CD4-positive, alpha-beta memory T cell (primary cell): ENCODE results near the gene CD83. TPM values are rescaled to one million over a fixed set of nuclear protein-coding genes. Genes with fewer than 3 reads are reported as not detected.
A peak's percentile ranks its signal among the peaks of the same experiment; 100 is the strongest.
"Not testable (repeated sequence)": the region's sequence is repeated elsewhere in the genome, so short reads cannot be mapped to it uniquely, and the experiment has no call there.

ENCODE experiments used
- CTCF ChIA-PET: fragments of 350-600 bp; sonication (Branson Sonifier 250); formaldehyde crosslinking; loops from one replicate; lab custom pipeline; 2021; ENCODE audit warnings: inconsistent platforms; ENCODE audit not compliant: partially characterized antibody; lab: Charles Lee
- POLR2A ChIA-PET: fragments of 350-600 bp; sonication (Branson Sonifier 250); formaldehyde crosslinking; loops from one replicate; lab custom pipeline; 2021; ENCODE audit not compliant: partially characterized antibody; lab: Charles Lee
- DNase-seq, 5 donors: peaks; one replicate each; pipeline versions ENCODE4 v3.0.0 to v3.0.0-alpha.2; 2020 to 2022; ENCODE audit warnings: mixed read lengths in 1 of 5
- H3K27ac ChIP-seq: one replicate; pipeline ENCODE4 v1.7.0; 2013; ENCODE audit warnings: low read depth, low read length
- H3K27me3 ChIP-seq: 2 replicates; pipeline ENCODE4 v1.7.0; 2013; ENCODE audit warnings: mild to moderate bottlenecking, low read length, moderate library complexity; ENCODE audit not compliant: insufficient read depth
- H3K36me3 ChIP-seq: 2 replicates; pipeline ENCODE4 v1.7.0; 2013; ENCODE audit warnings: mild to moderate bottlenecking, low read length, moderate library complexity; ENCODE audit not compliant: insufficient read depth
- H3K4me1 ChIP-seq: 2 replicates; pipeline ENCODE4 v1.7.0; 2013; ENCODE audit warnings: mild to moderate bottlenecking, low read length, moderate library complexity; ENCODE audit not compliant: insufficient read depth
- H3K4me3 ChIP-seq, 2 donors: one replicate each; pipeline ENCODE4 v1.7.0; 2013; ENCODE audit warnings: low read length in 2 of 2, mild to moderate bottlenecking in 1 of 2
- H3K9me3 ChIP-seq, 2 donors: one replicate each; pipeline ENCODE4 v1.7.0; 2013; ENCODE audit warnings: low read length in 2 of 2, control low read depth in 1 of 2; ENCODE audit not compliant: control insufficient read depth in 1 of 2
- H3K27ac Mint-ChIP-seq, 7 donors: one replicate each; pipeline ENCODE4 v1.8.0; 2020 to 2021; ENCODE audit warnings: mixed read lengths in 7 of 7, mild to moderate bottlenecking in 6 of 7, inconsistent platforms in 3 of 7, moderate library complexity in 3 of 7
- H3K27me3 Mint-ChIP-seq, 2 donors: one replicate each; pipeline ENCODE4 v1.8.0; 2020 to 2021; ENCODE audit warnings: mixed read lengths in 2 of 2
- H3K36me3 Mint-ChIP-seq, 2 donors: one replicate each; pipeline ENCODE4 v1.8.0; 2020 to 2021; ENCODE audit warnings: mixed read lengths in 2 of 2, inconsistent platforms in 1 of 2, mild to moderate bottlenecking in 1 of 2
- H3K4me1 Mint-ChIP-seq, 4 donors: one replicate each; pipeline ENCODE4 v1.8.0; 2020 to 2021; ENCODE audit warnings: mixed read lengths in 4 of 4, mild to moderate bottlenecking in 1 of 4
- H3K4me3 Mint-ChIP-seq, 8 donors: one replicate each; pipeline ENCODE4 v1.8.0; 2020 to 2021; ENCODE audit warnings: mixed read lengths in 8 of 8, mild to moderate bottlenecking in 7 of 8, moderate library complexity in 6 of 8, inconsistent platforms in 3 of 8
- H3K9me3 Mint-ChIP-seq, 8 donors: one replicate each; pipeline ENCODE4 v1.8.0; 2020 to 2021; ENCODE audit warnings: mixed read lengths in 8 of 8, mild to moderate bottlenecking in 5 of 8, inconsistent platforms in 3 of 8, moderate library complexity in 1 of 8
- intact Hi-C: fragments of 100-400 bp; cut with micrococcal nuclease; formaldehyde crosslinking; loops from one replicate; pipeline ENCODE4 v1.15.1; 2023
- polyA plus RNA-seq, 2 donors: library from polyadenylated mRNA; unstranded; fragments of 300-500 nt; fragmentation: Illumina TruSeq; gene quantifications; one replicate each; pipeline ENCODE4 v1.2.3, GENCODE V29; 2021
- total RNA-seq, 2 experiments: library from RNA; stranded (reverse); gene quantifications; one replicate each; pipeline ENCODE4 v1.2.3, GENCODE V29; 2021

CD83 gene
- total and polyA plus RNA-seq, 4 experiments from 2014 or later, result 4.8 to 10.6 (median 6.4) TPM

DNA sequence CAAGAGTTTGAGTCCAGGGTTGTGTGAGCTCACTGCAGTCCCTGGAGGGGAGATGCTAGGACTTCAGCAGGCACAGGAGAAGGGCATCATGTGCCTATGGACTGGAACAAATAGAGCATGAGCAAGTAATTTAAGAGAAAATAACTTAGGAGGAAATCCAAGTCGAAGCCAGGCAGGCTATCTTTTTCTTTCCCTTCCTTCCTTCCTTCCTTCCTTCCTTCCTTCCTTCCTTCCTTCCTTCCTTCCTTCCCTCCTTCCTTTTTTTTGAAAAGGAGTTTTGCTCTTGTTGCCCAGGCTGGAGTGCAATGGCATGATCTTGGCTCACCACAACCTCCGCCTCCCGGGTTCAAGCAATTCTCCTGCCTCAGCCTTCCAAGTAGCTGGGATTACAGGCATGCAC, 33.7 kb downstream of the CD83 start:
- peak overlapping the region in 1 of 7 donors; percentile 8 for H3K27ac Mint-ChIP-seq
- H3K36me3 ChIP-seq, H3K4me1 ChIP-seq, POLR2A ChIA-PET, H3K4me1 Mint-ChIP-seq, H3K4me3 ChIP-seq, CTCF ChIA-PET, intact Hi-C loops, H3K27me3 ChIP-seq, H3K9me3 ChIP-seq, H3K9me3 Mint-ChIP-seq, DNase-seq, H3K36me3 Mint-ChIP-seq, H3K27me3 Mint-ChIP-seq, H3K27ac ChIP-seq, H3K4me3 Mint-ChIP-seq: not testable (repeated sequence)

DNA sequence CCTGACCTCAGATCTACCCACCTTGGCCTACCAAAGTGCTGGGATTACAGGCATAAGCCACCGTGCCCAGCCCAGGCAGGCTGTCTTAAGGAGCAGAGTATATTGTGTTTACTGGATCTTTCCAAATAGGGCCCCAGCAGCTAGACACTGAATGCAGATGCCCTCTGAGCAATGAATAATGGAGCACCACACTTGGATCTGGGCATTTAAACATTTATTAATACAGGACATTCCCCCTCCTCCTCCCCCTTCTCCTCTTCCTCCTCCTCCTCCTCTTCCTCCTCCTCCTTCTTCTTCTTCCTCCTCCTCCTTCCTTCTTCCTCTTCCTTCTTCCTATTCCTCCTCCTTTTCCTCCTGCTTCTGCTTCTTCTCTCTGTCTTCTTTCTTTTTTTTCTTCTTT, 34.2 kb downstream of the CD83 start:
- Histone ChIP-seq H3K4me1 (no peaks in the 10 kb centered on the region), H3K27me3 (no peaks in the 10 kb centered on the region), H3K27ac (no peak overlapping the region), H3K36me3 (no peaks in the 10 kb centered on the region), H3K9me3 (no peaks in the 10 kb centered on the region), H3K4me3 (no peak overlapping the region)
- Mint-ChIP-seq H3K36me3 (no peaks in the 10 kb centered on the region), H3K27me3 (peaks cover 0 to 1% of the 10 kb centered on the region in 2 donors), H3K4me1 (no peaks in the 10 kb centered on the region), H3K27ac (no peak overlapping the region), H3K9me3 (peaks cover 0 to 2% (median 0%) of the 10 kb centered on the region in 8 donors), H3K4me3 (no peak overlapping the region)
- intact Hi-C loops, result no loop called here
- no peak for DNase-seq
- ChIA-PET CTCF (interaction anchor here (0.7 kb wide), 1 partner anchor 168 kb away, joined by 3 read pairs; no protein-coding TSS in a partner anchor), POLR2A (no interaction called here)

DNA sequence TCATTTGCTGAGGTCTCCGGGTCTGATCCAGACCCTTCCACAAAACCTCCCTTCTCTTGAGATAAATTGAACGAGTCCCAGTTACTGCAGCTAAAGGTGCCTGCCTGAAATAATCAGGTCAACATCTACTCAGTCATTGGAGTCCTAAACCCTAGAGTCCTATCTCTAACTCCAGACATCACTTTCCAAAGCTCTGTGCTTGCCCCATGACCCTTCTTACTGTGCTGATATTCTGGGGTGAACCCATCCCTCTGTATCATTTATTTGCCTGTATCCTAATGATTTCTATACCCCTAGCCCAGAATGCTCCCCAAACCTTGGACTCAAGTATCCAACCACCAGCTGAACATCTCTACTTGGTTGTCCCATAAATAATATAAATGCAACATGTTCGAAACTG, 35.7 kb downstream of the CD83 start:
- Mint-ChIP-seq H3K27ac (no peak overlapping the region), H3K4me1 (no peaks in the 10 kb centered on the region), H3K36me3 (no peaks in the 10 kb centered on the region), H3K9me3 (peaks cover 0 to 4% (median 0%) of the 10 kb centered on the region in 8 donors), H3K27me3 (peaks cover 0 to 1% of the 10 kb centered on the region in 2 donors), H3K4me3 (no peak overlapping the region)
- H3K4me1 ChIP-seq, result no peaks in the 10 kb centered on the region
- H3K27me3 ChIP-seq, result no peaks in the 10 kb centered on the region
- no peak for DNase-seq
- H3K9me3 ChIP-seq, result no peaks in the 10 kb centered on the region
- POLR2A ChIA-PET, result no interaction called here
- CTCF ChIA-PET, result interaction anchor here (1.0 to 1.2 kb wide), 2 partner anchors 8 to 9 kb away, joined by 3 read pairs; no protein-coding TSS in a partner anchor
- no peak overlapping the region for H3K27ac ChIP-seq
- intact Hi-C loops, result no loop called here
- no peak overlapping the region for H3K4me3 ChIP-seq
- H3K36me3 ChIP-seq, result no peaks in the 10 kb centered on the region

DNA sequence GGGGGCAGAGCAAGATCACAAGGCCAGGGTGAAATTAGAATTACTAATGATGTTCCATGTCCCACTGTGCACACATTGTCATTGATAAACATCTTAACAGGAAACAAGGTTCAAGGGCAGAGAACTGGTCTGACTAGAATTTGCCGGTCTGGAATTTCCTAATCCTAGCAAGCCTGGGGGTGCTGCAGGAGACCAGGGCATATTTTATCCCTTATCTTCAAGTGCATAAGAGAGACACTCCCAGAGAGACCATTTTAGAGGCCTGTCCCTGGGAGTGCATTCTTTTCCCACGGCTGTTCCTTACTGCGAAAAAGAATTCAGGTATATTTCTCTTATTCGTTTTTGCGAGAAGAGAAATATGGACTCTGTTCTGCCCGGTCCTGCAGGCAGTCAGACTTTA, 41.5 kb downstream of the CD83 start:
- peaks cover 0 to 17% (median 10%) of the 10 kb centered on the region in 8 donors for H3K9me3 Mint-ChIP-seq

DNA sequence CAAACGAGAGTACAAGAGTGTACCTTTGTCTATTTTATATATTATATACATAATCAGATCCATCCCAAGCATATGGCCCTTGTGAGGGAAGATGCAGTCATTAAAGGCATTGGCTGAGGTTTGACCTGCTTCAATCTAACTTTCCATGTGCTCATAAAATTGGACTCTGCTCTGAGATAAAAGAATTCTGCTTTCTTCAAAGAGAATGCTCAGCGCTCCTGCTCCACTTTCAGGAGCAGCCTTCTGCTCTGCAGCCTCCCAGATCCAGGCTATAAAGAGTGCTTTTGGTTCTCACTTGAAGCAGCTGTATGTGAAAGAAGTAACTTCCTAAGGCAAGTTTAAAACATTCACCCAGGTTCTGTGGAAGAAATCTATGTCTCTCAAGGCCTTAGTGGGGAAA, 45.3 kb downstream of the CD83 start:
- Mint-ChIP-seq H3K27ac (no peak overlapping the region), H3K27me3 (peaks cover 6 to 8% of the 10 kb centered on the region in 2 donors), H3K36me3 (peaks cover 0 to 4% of the 10 kb centered on the region in 2 donors), H3K4me3 (no peak overlapping the region), H3K4me1 (no peaks in the 10 kb centered on the region), H3K9me3 (peaks cover 0 to 21% (median 10%) of the 10 kb centered on the region in 8 donors)
- Histone ChIP-seq H3K27ac (no peak overlapping the region), H3K27me3 (no peaks in the 10 kb centered on the region), H3K9me3 (no peaks in the 10 kb centered on the region), H3K4me3 (no peak overlapping the region), H3K4me1 (no peaks in the 10 kb centered on the region), H3K36me3 (no peaks in the 10 kb centered on the region)
- DNase-seq, result no peak
- POLR2A ChIA-PET, result no interaction called here
- CTCF ChIA-PET, result no interaction called here
- intact Hi-C loops, result no loop called here

More for the DNA sequence above, 41.5 kb downstream of the CD83 start:
- Histone ChIP-seq H3K4me3 (no peak overlapping the region), H3K9me3 (no peaks in the 10 kb centered on the region), H3K4me1 (no peaks in the 10 kb centered on the region), H3K36me3 (no peaks in the 10 kb centered on the region), H3K27me3 (no peaks in the 10 kb centered on the region), H3K27ac (no peak overlapping the region)
- no peaks in the 10 kb centered on the region for H3K4me1 Mint-ChIP-seq
- H3K4me3 Mint-ChIP-seq, result no peak overlapping the region
- ChIA-PET POLR2A (no interaction called here), CTCF (no interaction called here)
- intact Hi-C loops, result no loop called here
- no peak overlapping the region for H3K27ac Mint-ChIP-seq
- H3K36me3 Mint-ChIP-seq, result peaks cover 0 to 4% of the 10 kb centered on the region in 2 donors
- DNase-seq, result no peak
- H3K27me3 Mint-ChIP-seq, result peaks cover 3 to 4% of the 10 kb centered on the region in 2 donors

DNA sequence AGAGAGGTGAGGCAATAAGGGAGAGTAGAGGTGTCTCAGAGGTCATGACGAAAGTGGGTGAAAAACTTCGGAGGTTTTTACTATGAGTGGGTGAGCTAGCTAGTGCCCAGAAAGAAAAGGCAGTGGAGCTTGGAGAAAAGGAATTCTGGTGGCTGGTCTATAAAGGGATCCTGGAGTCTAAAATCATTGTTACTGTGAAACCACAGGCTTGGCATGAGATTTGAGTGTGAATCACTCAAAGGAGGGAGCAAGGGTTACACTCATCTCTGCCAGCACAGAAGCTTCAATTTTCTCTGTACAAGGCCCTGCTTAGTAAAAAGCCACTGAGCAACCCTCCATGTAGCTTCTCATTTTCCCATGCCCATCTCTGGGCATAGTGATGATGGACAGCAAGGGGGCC, 47.5 kb downstream of the CD83 start:
- H3K9me3 Mint-ChIP-seq, result peaks cover 0 to 31% (median 20%) of the 10 kb centered on the region in 8 donors
- intact Hi-C loops, result no loop called here
- ChIA-PET CTCF (interaction anchor here (1.4 kb wide), 1 partner anchor 20 kb away, joined by 3 read pairs; no protein-coding TSS in a partner anchor), POLR2A (no interaction called here)
- DNase-seq, result no peak
- no peaks in the 10 kb centered on the region for H3K27me3 ChIP-seq
- peaks cover 8 to 13% of the 10 kb centered on the region in 2 donors for H3K36me3 Mint-ChIP-seq
- no peaks in the 10 kb centered on the region for H3K4me1 ChIP-seq
- no peaks in the 10 kb centered on the region for H3K4me1 Mint-ChIP-seq
- no peak overlapping the region for H3K4me3 Mint-ChIP-seq
- H3K27ac ChIP-seq, result no peak overlapping the region
- H3K36me3 ChIP-seq, result no peaks in the 10 kb centered on the region
- H3K9me3 ChIP-seq, result peaks cover 0 to 6% of the 10 kb centered on the region in 2 donors
- peaks cover 6% of the 10 kb centered on the region in 2 donors for H3K27me3 Mint-ChIP-seq
- H3K4me3 ChIP-seq, result no peak overlapping the region
- no peak overlapping the region for H3K27ac Mint-ChIP-seq

DNA sequence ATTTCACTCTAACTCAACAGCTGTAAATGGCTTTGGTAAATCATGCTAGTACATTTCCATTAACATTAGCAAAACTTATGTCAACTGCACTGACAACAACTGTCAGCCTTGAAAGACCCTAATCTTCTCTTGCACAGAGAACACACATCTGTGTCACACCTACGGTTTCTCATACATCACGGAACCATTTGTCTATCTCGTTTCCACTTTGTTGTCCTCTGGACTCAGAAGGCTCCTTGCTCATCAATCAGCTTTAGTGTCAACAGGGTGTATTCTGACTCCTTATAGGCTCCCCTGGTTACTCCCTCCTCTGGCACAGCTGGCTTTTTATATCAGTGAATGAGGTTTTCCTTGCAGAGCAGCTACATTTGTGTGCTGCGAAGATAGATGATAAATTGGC, 49.3 kb downstream of the CD83 start:
- Histone ChIP-seq H3K27me3 (no peaks in the 10 kb centered on the region), H3K36me3 (no peaks in the 10 kb centered on the region), H3K4me1 (no peaks in the 10 kb centered on the region), H3K4me3 (no peak overlapping the region), H3K9me3 (peaks cover 0 to 10% of the 10 kb centered on the region in 2 donors), H3K27ac (no peak overlapping the region)
- intact Hi-C loops, result no loop called here
- H3K27ac Mint-ChIP-seq, result peak overlapping the region in 1 of 7 donors; percentile 43
- H3K4me3 Mint-ChIP-seq, result no peak overlapping the region
- H3K27me3 Mint-ChIP-seq, result peaks cover 6% of the 10 kb centered on the region in 2 donors
- ChIA-PET POLR2A (no interaction called here), CTCF (no interaction called here)
- H3K4me1 Mint-ChIP-seq, result no peaks in the 10 kb centered on the region
- H3K9me3 Mint-ChIP-seq, result peaks cover 3 to 44% (median 36%) of the 10 kb centered on the region in 8 donors
- DNase-seq, result no peak
- peaks cover 14 to 21% of the 10 kb centered on the region in 2 donors for H3K36me3 Mint-ChIP-seq
